Breast epithelium (tissue), 4 donors: ENCODE results near the gene GRK5. TPM values are rescaled to one million over a fixed set of nuclear protein-coding genes. Genes with fewer than 3 reads are reported as not detected.
A peak's percentile ranks its signal among the peaks of the same experiment; 100 is the strongest.

Experiments
- DNase-seq, 2 donors: peaks; one replicate each; pipeline ENCODE4 v3.0.0-alpha.2; 2019; ENCODE audit warnings: low spot score in 2 of 2
- H3K27ac ChIP-seq, 2 donors: fragments of 200-600 bp; sonication (generic) in 1 of 2; one replicate each; pipeline ENCODE4 v1.5.1; 2016 to 2019; ENCODE audit warnings: mild to moderate bottlenecking in 1 of 2
- H3K27me3 ChIP-seq, 2 donors: fragments of 200-600 bp; sonication (generic) in 1 of 2; one replicate each; pipeline versions ENCODE4 v1.5.1 to v1.6.0; 2017 to 2019; ENCODE audit warnings: control low read depth in 1 of 2, mild to moderate bottlenecking in 1 of 2
- H3K36me3 ChIP-seq: fragments of 200-600 bp; one replicate; pipeline ENCODE4 v1.5.1; 2019
- H3K4me1 ChIP-seq, 2 donors: fragments of 200-600 bp; sonication (generic); one replicate each; pipeline ENCODE4 v1.5.1; 2016 to 2019; ENCODE audit warnings: control low read depth in 1 of 2
- H3K4me3 ChIP-seq, 3 donors: fragments of 200-600 bp; sonication (generic); 1 replicate in 2 of 3; 2 replicates in 1 of 3; pipeline ENCODE4 v1.5.1; 2016 to 2019; ENCODE audit warnings: mild to moderate bottlenecking in 3 of 3, moderate library complexity in 2 of 3
- H3K9me3 ChIP-seq, 2 donors: fragments of 200-600 bp; sonication (generic) in 1 of 2; one replicate each; pipeline ENCODE4 v1.5.1; 2016 to 2019; ENCODE audit warnings: control low read depth in 1 of 2
- POLR2A ChIP-seq: fragments of 450-650 bp; IDR thresholded peaks from one replicate; pipeline ENCODE4 v1.6.1; 2016; ENCODE audit warnings: antibody characterized with exemption, mild to moderate bottlenecking, moderate library complexity
- POLR2AphosphoS5 ChIP-seq, 3 donors: sonication (generic); formaldehyde crosslinking; IDR thresholded peaks; one replicate each; pipeline ENCODE4 v1.6.1; 2017; ENCODE audit warnings: antibody characterized with exemption in 3 of 3
- intact Hi-C: fragments of 100-400 bp; cut with DNase I; formaldehyde crosslinking; loops from one replicate; pipeline ENCODE4 v1.15.1; 2023; ENCODE audit warnings: low total_unique reads
- total RNA-seq, 3 donors: library from RNA; depleted of rRNA; stranded (reverse); fragments of >200 nt; gene quantifications; one replicate each; pipeline ENCODE4 v1.1.0, GENCODE V29; 2016
- TF ChIP-seq, protein P1 (sequence below), 3 donors: fragments of 450-650 bp; IDR thresholded peaks; one replicate each; pipeline ENCODE4 v1.5.1; 2016 to 2017; ENCODE audit warnings: antibody characterized with exemption in 3 of 3, mild to moderate bottlenecking in 3 of 3, moderate library complexity in 3 of 3

GRK5 gene
- total RNA-seq, 3 donors from 2014 or later: 14.9 to 20.6 (median 15.2) TPM

DNA sequence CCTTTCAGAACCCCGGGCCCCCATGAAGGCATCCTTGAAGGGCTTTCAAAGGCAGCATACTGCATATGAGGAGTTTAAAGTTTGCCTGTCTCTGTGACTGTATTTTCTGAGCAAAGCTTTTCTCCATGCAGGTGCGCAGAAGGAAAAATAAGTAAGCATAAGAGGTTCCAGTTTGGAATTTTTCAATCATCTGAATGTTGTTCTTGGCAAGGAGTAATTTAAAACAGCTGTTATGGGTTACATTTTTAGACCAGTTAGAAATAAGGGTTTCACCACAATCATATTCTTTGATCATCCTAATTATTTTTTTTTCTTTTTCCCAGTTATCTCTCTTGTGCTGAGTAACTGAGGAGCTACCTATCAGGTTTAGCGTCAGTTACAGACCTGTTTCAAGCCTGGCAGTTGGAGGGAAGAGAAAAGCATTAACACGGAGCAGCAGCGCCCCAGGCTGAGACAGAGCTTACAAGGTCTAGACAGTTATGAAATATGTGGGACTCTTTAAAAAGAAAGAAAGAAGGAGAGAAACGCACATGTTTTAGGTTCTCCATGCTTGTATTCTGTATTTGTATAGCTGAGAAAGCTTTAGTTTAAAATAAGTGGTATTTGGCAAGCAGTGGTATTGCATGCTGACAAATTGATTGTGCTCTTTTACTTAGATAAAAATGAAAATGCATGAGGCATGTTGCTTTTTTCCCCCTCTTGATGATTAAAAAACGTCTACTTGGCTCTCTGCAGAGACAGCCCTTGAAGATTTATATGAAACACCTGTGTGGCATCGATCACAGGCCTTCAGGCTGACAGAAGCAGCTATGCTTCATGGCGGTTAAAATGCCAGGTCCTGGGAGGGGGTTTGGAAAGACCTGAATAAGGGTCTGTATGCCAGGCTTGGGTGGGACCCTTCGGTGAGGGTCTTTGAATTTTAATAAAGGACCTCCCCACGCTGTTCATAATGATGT, 157.6 kb downstream of the GRK5 start:
- intact Hi-C loops: loop anchor here (1.0 kb wide), 1 partner anchor 25 kb away; no protein-coding TSS in a partner anchor
- Histone ChIP-seq H3K9me3 (no peaks in the 10 kb centered on the region), H3K36me3 (no peaks in the 10 kb centered on the region), H3K27me3 (no peaks in the 10 kb centered on the region), H3K27ac (no peak overlapping the region), H3K4me3 (no peak overlapping the region), H3K4me1 (peaks cover 0 to 2% of the 10 kb centered on the region in 2 donors)
- TF ChIP-seq, protein P1, sequence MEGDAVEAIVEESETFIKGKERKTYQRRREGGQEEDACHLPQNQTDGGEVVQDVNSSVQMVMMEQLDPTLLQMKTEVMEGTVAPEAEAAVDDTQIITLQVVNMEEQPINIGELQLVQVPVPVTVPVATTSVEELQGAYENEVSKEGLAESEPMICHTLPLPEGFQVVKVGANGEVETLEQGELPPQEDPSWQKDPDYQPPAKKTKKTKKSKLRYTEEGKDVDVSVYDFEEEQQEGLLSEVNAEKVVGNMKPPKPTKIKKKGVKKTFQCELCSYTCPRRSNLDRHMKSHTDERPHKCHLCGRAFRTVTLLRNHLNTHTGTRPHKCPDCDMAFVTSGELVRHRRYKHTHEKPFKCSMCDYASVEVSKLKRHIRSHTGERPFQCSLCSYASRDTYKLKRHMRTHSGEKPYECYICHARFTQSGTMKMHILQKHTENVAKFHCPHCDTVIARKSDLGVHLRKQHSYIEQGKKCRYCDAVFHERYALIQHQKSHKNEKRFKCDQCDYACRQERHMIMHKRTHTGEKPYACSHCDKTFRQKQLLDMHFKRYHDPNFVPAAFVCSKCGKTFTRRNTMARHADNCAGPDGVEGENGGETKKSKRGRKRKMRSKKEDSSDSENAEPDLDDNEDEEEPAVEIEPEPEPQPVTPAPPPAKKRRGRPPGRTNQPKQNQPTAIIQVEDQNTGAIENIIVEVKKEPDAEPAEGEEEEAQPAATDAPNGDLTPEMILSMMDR (IDR thresholded peaks at IDR 0.05): no peak
- no peak for DNase-seq

DNA sequence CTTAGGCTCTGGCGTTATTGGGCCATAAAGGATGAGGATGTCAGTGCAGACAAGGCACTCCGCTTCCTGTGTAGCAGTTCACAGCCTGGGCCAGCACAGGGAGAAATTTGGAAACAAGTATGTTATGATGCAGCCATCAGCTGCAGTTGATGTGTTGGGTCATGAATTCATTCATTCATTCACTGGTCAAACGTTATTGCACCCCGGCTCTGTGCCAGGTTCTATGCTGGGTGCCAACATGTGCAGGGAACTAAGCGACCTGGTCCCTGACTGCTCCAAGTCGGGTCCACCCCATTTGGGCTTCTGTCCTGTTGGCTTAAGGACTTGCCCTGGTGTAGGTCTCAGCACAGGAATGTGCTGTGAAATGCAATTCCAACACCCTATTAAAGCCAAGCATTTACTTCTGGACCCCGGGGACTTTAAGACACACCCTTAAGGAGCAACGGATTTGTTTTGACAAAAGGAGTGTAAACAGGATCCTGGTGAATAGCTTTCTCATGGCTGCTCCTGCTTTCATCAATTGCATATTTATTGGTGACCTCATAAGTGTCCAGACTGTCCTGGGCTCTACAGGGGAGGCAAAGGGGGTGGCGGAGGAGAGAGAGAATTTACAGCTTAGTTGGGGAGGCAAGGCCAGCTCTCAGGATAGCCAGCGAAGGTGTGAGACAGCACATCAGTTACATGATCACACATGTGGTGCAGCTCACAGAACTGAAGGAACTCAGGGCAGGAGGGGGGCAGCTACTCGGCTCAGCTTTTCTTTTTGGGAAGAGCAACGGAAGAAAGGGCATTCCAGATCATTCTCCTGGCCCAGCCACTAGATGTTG, 158.6 kb downstream of the GRK5 start:
- Histone ChIP-seq H3K27ac (peak overlapping the region in 1 of 2 donors; percentile 20), H3K4me3 (no peak overlapping the region), H3K9me3 (no peaks in the 10 kb centered on the region), H3K36me3 (no peaks in the 10 kb centered on the region), H3K4me1 (peaks cover 0 to 3% of the 10 kb centered on the region in 2 donors), H3K27me3 (no peaks in the 10 kb centered on the region)
- DNase-seq: no peak
- intact Hi-C loops: no loop called here
- TF ChIP-seq POLR2A (no peak), POLR2AphosphoS5 (IDR thresholded peaks at IDR 0.05) (no peak)
- TF ChIP-seq, protein P1 (IDR thresholded peaks at IDR 0.05): no peak

DNA sequence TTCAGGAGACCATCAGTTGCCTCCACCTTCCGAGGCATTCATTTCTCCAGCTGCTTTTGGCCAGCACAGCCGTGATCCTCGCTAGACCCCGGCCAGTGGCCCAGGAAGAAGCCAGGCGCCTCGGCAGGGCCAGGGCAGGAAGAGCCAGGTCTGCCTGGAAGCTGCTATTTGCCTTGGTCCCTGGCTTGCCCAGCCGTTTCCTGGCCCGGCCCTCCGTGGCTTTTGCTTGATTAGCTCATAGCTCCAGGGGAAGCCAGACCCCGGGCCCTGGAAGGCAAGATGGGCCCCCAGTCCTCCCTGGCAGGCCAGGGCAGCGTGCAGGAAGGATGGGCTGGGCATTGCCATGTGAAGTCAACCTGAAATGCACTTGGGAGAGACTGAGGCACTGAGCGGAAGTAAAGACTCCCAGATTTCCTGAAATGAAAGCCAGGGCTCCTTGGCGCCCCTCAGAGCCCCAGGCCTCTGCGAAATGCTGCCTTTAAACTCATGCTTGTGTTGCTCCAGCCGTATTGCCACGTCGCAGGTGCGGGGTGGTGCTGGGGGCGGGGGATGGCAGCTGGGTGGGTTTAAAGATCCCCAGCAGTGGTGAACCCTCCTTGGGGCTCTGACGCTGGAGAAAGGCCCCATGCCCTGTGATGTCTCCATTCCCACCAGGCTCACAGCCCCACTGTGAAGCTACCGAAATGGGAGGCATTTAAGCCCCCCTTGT, 160.6 kb downstream of the GRK5 start:
- no peaks in the 10 kb centered on the region for H3K36me3 ChIP-seq
- H3K27ac ChIP-seq: peak overlapping the region in 1 of 2 donors; percentile 48
- no peak for DNase-seq
- peaks cover 0 to 3% of the 10 kb centered on the region in 2 donors for H3K4me1 ChIP-seq
- no peaks in the 10 kb centered on the region for H3K9me3 ChIP-seq
- H3K27me3 ChIP-seq: no peaks in the 10 kb centered on the region
- intact Hi-C loops: no loop called here
- no peak overlapping the region for H3K4me3 ChIP-seq
- TF ChIP-seq POLR2AphosphoS5 (IDR thresholded peaks at IDR 0.05) (no peak), POLR2A (no peak)
- TF ChIP-seq, protein P1 (IDR thresholded peaks at IDR 0.05): no peak

DNA sequence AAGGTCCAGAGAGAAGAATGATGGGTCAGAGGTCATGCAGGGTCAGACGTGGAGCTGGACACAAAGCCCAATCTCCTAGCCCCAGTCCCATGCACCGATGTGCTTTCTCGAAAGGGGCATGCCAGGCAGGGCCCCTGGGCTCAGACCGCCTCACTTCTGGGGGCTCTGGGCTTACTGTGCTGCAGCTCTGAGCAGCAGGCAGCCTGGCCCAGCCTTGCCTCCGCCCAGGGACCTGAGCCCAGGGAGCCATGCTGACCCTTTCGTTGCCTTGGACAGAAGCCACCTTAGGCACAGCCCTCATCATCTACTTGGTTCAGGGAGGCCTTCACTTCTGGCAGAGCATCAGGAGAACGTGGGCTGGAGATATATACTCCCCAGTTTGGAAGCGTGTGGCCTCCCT, 161.2 kb downstream of the GRK5 start:
- intact Hi-C loops: no loop called here
- H3K27me3 ChIP-seq: no peaks in the 10 kb centered on the region
- peak overlapping the region in 1 of 2 donors; percentile 91 for H3K27ac ChIP-seq
- TF ChIP-seq POLR2A (no peak), POLR2AphosphoS5 (IDR thresholded peaks at IDR 0.05) (no peak)
- no peaks in the 10 kb centered on the region for H3K36me3 ChIP-seq
- peaks cover 0 to 3% of the 10 kb centered on the region in 2 donors for H3K4me1 ChIP-seq
- H3K9me3 ChIP-seq: no peaks in the 10 kb centered on the region
- DNase-seq: no peak
- H3K4me3 ChIP-seq: no peak overlapping the region
